22Rv1 (cell line): ENCODE measurements around the gene SVOPL.

Source experiments
- ZFX ChIP-seq: fragments of 450-650 bp; IDR thresholded peaks from 2 replicates; pipeline ENCODE4 v1.6.1; 2017; ENCODE audit warnings: antibody characterized with exemption, borderline replicate concordance
- TF ChIP-seq, protein P1 (sequence below): fragments of 450-650 bp; IDR thresholded peaks from 2 replicates; pipeline ENCODE4 v1.5.1; 2017; ENCODE audit warnings: mild to moderate bottlenecking

DNA sequence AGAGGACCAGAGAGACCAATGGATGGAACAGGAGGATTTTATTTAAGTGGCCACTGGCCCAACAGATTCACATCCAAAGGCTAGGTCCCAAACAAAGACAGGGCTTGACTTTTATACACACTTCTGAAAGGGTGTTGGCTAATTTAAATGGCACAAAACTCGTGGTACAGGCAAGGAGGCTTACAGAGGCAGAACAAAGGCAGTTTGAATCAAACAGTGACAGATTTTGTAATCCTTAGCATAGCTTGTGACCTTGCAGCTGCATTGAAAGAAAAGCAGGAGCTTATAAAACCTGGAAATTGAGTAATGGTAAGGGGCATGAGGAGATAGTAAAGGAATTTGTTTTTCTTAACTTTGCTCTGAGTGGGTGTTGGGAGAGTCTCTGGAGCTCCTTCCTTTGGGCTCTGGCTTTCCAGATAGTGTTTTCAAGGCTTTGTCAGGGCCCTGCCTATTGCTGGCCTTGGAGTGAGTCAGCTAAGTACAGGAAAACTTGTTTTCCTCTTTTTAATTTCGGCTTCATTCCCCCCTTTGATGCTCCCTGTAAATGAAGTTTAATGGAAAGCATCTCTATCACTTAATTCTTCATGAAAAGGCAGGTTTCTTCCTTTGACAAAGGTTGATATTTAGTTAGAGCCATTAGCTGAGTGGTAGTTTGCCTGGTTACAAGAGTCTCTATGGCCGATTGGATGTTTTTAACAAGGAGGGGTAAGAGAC is 144.2 kb downstream of the SVOPL start:
- TF ChIP-seq, protein P1, sequence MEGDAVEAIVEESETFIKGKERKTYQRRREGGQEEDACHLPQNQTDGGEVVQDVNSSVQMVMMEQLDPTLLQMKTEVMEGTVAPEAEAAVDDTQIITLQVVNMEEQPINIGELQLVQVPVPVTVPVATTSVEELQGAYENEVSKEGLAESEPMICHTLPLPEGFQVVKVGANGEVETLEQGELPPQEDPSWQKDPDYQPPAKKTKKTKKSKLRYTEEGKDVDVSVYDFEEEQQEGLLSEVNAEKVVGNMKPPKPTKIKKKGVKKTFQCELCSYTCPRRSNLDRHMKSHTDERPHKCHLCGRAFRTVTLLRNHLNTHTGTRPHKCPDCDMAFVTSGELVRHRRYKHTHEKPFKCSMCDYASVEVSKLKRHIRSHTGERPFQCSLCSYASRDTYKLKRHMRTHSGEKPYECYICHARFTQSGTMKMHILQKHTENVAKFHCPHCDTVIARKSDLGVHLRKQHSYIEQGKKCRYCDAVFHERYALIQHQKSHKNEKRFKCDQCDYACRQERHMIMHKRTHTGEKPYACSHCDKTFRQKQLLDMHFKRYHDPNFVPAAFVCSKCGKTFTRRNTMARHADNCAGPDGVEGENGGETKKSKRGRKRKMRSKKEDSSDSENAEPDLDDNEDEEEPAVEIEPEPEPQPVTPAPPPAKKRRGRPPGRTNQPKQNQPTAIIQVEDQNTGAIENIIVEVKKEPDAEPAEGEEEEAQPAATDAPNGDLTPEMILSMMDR: no peak
- TF ChIP-seq ZFX: no peak
